MM.1S (cell line): ENCODE data around the gene TBX6.

ENCODE experiments used
- CTCF ChIP-seq: fragments of 300-600 bp; sonication (generic); IDR thresholded peaks from 2 replicates; pipeline ENCODE4 v1.5.1; 2016; ENCODE audit warnings: antibody characterized with exemption, low read length, mixed read lengths
- EZH2 ChIP-seq: fragments of 300-600 bp; sonication (generic); optimal IDR thresholded peaks from 2 replicates; pipeline ENCODE3; 2017; ENCODE audit warnings: low read depth, mild to moderate bottlenecking, antibody characterized with exemption, low read length, mixed read lengths
- EZH2phosphoT487 ChIP-seq: fragments of 300-600 bp; sonication (generic); IDR thresholded peaks from 2 replicates; pipeline ENCODE4 v1.6.1; 2018; ENCODE audit warnings: antibody characterized with exemption, low read length

DNA sequence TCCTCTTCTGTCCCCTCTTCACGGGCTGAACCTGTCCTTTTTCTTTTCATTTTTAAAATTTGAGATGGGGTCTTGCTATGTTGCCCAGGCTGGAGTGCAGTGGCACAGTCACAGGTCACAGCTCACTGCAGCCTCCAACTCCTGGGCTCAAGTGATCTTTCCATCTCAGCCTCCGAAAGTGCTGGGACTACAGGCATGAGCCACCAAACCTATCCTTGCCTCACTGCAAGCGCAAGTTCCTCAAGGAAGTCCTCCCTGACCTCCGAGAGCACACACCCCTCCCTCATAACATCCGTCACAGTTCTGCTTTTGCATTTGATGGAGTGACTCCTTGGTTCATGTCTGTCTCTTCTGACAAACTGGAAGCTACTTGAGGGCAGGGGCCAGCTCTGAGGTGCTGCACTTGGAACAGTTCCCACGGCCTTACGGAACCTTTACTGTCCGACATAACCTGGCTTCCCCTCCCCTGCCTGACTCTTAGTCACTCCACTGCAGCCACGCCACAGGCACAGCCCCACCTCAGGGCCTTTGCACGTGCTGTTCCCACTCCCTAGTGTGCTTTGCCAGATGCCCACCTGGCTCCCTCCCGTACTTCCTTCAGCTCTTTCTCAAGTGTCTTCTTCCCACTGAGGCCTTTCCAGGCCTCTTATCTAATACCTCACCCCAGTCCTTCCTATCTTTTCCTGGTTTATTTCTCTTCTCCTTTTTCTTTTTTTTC, 4.4 kb downstream of the TBX6 start:
- TF ChIP-seq CTCF: no peak
- TF ChIP-seq EZH2phosphoT487: no peak
- no peak for TF ChIP-seq EZH2
